OCI-LY3 (cell line): ENCODE data around the gene FAM13A.

ENCODE experiments used
- CTCF ChIP-seq: fragments of 200-600, 300-600 bp; sonication (generic); IDR thresholded peaks from 2 replicates; pipeline ENCODE4 v1.5.1; 2014; ENCODE audit warnings: antibody characterized with exemption, low read length, low read depth
- EZH2phosphoT487 ChIP-seq: fragments of 200-600 bp; shearing (Covaris generic); IDR thresholded peaks from 2 replicates; pipeline ENCODE4 v1.6.1; 2018; ENCODE audit warnings: antibody characterized with exemption, mixed run types, low read depth

GRCh38 chr4:89099034-89099433 lies 42.0 kb upstream of the FAM13A start:
- TF ChIP-seq CTCF (no peak), EZH2phosphoT487 (no peak)
